ENCODE results near the gene TSHR. TPM values are rescaled to one million over a fixed set of nuclear protein-coding genes. Genes with fewer than 3 reads are reported as not detected.

TSHR gene
- total RNA-seq, 1 donor = not detected

DNA sequence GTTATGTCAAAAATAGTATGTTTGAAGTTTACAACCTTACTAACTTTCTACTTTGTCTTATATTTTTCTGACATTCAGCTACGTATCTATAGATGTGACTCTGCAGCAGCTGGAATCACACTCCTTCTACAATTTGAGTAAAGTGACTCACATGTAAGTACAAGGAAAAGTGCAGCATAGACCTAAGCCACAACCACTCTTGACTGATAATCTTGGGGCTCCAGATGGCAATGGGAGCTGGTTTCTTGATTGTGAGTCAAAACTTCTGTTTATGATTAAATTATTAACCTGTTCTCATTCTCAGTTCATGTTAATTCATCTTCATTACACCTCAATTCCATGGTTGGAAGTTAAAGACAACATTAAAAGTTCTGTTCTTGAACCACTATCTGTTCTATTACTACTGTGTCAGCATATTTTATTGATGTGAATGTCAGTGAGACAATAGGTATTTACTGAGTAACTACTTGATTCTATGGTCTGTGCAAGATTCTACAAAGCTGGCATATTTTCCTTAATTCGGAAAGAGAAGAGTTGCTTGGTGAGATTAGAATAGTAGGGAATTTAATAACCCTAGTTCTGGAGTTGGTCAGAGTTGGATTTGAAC lies 112.9 kb downstream of the TSHR start:
- no peak for DNase-seq (ENCODE audit: insufficient read length, low spot score, missing footprints)
- Histone ChIP-seq H3K79me2 (ENCODE audit: insufficient read depth, low read length) (no peaks in the 10 kb centered on the region), H3K9me3 (ENCODE audit: low read depth, low read length) (no peaks in the 10 kb centered on the region), H4K20me1 (ENCODE audit: insufficient read depth, low read length) (no peaks in the 10 kb centered on the region), H2AFZ (ENCODE audit: low read length) (no peak overlapping the region), H3K36me3 (ENCODE audit: insufficient read depth, low read length) (no peaks in the 10 kb centered on the region), H3K4me1 (ENCODE audit: insufficient read depth, low read length) (no peaks in the 10 kb centered on the region), H3K4me2 (ENCODE audit: insufficient read depth, low read length) (no peak overlapping the region), H3K27ac (ENCODE audit: low read depth, low read length) (no peak overlapping the region), H3K27me3 (ENCODE audit: insufficient read depth, low read length) (no peaks in the 10 kb centered on the region), H3K4me3 (ENCODE audit: insufficient read depth, low read length) (no peak overlapping the region)
- TF ChIP-seq, protein P1, sequence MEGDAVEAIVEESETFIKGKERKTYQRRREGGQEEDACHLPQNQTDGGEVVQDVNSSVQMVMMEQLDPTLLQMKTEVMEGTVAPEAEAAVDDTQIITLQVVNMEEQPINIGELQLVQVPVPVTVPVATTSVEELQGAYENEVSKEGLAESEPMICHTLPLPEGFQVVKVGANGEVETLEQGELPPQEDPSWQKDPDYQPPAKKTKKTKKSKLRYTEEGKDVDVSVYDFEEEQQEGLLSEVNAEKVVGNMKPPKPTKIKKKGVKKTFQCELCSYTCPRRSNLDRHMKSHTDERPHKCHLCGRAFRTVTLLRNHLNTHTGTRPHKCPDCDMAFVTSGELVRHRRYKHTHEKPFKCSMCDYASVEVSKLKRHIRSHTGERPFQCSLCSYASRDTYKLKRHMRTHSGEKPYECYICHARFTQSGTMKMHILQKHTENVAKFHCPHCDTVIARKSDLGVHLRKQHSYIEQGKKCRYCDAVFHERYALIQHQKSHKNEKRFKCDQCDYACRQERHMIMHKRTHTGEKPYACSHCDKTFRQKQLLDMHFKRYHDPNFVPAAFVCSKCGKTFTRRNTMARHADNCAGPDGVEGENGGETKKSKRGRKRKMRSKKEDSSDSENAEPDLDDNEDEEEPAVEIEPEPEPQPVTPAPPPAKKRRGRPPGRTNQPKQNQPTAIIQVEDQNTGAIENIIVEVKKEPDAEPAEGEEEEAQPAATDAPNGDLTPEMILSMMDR (IDR thresholded peaks at IDR 0.05; ENCODE audit: extremely low read depth, low read depth, low read length) = no peak

DNA sequence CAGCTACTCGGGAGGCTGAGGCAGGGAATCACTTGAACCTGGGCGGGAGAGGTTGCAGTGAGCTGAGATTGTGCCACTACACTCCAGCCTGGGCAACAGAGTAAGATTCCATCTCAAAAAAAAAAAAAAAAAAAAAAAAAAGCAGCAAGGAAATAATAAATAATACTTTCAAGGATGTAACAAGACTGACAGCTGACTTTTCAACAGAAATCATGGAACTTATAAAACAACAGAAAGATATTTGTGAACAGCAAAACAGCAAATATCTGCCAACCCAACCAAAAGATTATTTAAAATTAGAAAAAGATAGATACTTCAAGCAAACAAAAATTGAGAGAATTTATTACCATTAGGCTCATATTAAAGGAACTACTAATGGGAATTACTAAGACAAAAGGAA lies 115.1 kb downstream of the TSHR start:
- Histone ChIP-seq H3K79me2 (ENCODE audit: insufficient read depth, low read length) (no peaks in the 10 kb centered on the region), H3K36me3 (ENCODE audit: insufficient read depth, low read length) (no peaks in the 10 kb centered on the region), H3K4me2 (ENCODE audit: insufficient read depth, low read length) (no peak overlapping the region), H3K27ac (ENCODE audit: low read depth, low read length) (no peak overlapping the region), H3K9me3 (ENCODE audit: low read depth, low read length) (no peaks in the 10 kb centered on the region), H3K27me3 (ENCODE audit: insufficient read depth, low read length) (no peaks in the 10 kb centered on the region), H2AFZ (ENCODE audit: low read length) (no peak overlapping the region), H3K4me3 (ENCODE audit: insufficient read depth, low read length) (no peak overlapping the region), H4K20me1 (ENCODE audit: insufficient read depth, low read length) (no peaks in the 10 kb centered on the region), H3K4me1 (ENCODE audit: insufficient read depth, low read length) (no peaks in the 10 kb centered on the region)
- TF ChIP-seq, protein P1 (IDR thresholded peaks at IDR 0.05; ENCODE audit: extremely low read depth, low read depth, low read length) = no peak
- no peak for DNase-seq (ENCODE audit: insufficient read length, low spot score, missing footprints)

DNA sequence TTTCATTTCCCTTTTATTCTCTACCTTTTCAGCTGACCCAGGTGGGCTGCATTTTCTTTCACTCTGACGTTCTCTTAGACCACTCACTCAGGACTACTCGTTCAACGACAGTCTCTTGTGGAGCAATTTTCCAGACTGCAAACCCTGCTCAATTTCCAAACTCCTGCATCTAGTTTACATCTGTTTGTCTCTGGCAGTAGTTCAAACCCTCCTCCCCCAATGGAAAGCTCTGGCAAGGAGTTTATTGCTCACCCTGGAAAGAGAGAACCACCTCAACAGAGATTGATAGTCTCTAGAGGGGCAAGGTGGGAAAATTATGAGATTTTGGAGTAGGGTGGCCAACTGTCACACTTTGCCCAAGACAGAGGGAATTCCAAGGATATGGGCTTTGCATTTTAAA lies 130.2 kb downstream of the TSHR start:
- no peaks in the 10 kb centered on the region for H3K79me2 ChIP-seq (ENCODE audit: insufficient read depth, low read length)
- H2AFZ ChIP-seq (ENCODE audit: low read length) = no peak overlapping the region
- no peaks in the 10 kb centered on the region for H3K4me1 ChIP-seq (ENCODE audit: insufficient read depth, low read length)
- no peaks in the 10 kb centered on the region for H4K20me1 ChIP-seq (ENCODE audit: insufficient read depth, low read length)
- no peak overlapping the region for H3K4me2 ChIP-seq (ENCODE audit: insufficient read depth, low read length)
- H3K27ac ChIP-seq (ENCODE audit: low read depth, low read length) = no peak overlapping the region
- TF ChIP-seq, protein P1 (IDR thresholded peaks at IDR 0.05; ENCODE audit: extremely low read depth, low read depth, low read length) = no peak
- DNase-seq (ENCODE audit: insufficient read length, low spot score, missing footprints) = no peak
- no peaks in the 10 kb centered on the region for H3K9me3 ChIP-seq (ENCODE audit: low read depth, low read length)
- no peaks in the 10 kb centered on the region for H3K27me3 ChIP-seq (ENCODE audit: insufficient read depth, low read length)
- no peaks in the 10 kb centered on the region for H3K36me3 ChIP-seq (ENCODE audit: insufficient read depth, low read length)
- H3K4me3 ChIP-seq (ENCODE audit: insufficient read depth, low read length) = no peak overlapping the region

DNA sequence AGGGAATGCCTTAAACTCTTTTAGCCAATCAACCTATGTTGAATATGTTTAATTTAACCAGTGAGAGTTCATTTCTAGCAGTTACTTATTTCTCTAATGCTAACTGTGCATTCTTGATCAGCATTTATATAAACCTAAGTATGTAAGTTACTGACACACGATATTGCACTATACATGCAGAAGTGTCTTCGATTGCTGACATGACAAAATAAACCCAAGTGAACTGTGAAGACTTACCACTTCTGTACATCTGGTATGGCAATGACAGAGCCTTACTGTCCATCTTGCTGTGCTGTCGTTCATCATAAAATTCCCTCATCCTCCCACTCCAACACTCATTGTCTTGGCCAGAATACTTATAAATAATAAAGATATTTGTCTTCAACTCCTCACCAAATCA lies 131.8 kb downstream of the TSHR start:
- H3K36me3 ChIP-seq (ENCODE audit: insufficient read depth, low read length) = no peaks in the 10 kb centered on the region
- H3K4me1 ChIP-seq (ENCODE audit: insufficient read depth, low read length) = no peaks in the 10 kb centered on the region
- TF ChIP-seq, protein P1 (IDR thresholded peaks at IDR 0.05; ENCODE audit: extremely low read depth, low read depth, low read length) = no peak
- no peaks in the 10 kb centered on the region for H3K27me3 ChIP-seq (ENCODE audit: insufficient read depth, low read length)
- H3K4me2 ChIP-seq (ENCODE audit: insufficient read depth, low read length) = no peak overlapping the region
- H3K27ac ChIP-seq (ENCODE audit: low read depth, low read length) = no peak overlapping the region
- H3K4me3 ChIP-seq (ENCODE audit: insufficient read depth, low read length) = no peak overlapping the region
- H2AFZ ChIP-seq (ENCODE audit: low read length) = no peak overlapping the region
- no peaks in the 10 kb centered on the region for H4K20me1 ChIP-seq (ENCODE audit: insufficient read depth, low read length)
- no peaks in the 10 kb centered on the region for H3K9me3 ChIP-seq (ENCODE audit: low read depth, low read length)
- H3K79me2 ChIP-seq (ENCODE audit: insufficient read depth, low read length) = no peaks in the 10 kb centered on the region
- peak; percentile 38 for DNase-seq (ENCODE audit: insufficient read length, low spot score, missing footprints)
